IMR-90 (cell line): Measurements from ENCODE around the gene FOXF1. TPM values are rescaled to one million over a fixed set of nuclear protein-coding genes. Genes with fewer than 3 reads are reported as not detected.

Source experiments
- polyA plus RNA-seq, 3 experiments: library from polyadenylated mRNA; depleted of rRNA; stranded (reverse); fragments of >200 nt; gene quantifications; 2 replicates each; pipeline ENCODE4 v1.2.3, GENCODE V29; 2012; ENCODE audit warnings: low replicate concordance in 1 of 3
- total RNA-seq: library from RNA; depleted of rRNA; stranded (reverse); fragments of >200 nt; gene quantifications from 2 replicates; pipeline ENCODE4 v1.2.3, GENCODE V29; 2012; rRNA removed

FOXF1 gene
- total and polyA plus RNA-seq, 2 of the 4 experiments (the other 2 are of a cell fraction), result 2.7 to 33.0 TPM

Other genes with a start within 250 kb of the FOXF1 start
- 7.8 and 8.2 TPM in 2 replicates for gene MTHFSD, start 44.7 kb downstream of the FOXF1 start, total RNA-seq
- 13.7 and 16.8 TPM in 2 replicates for gene MTHFSD, start 44.7 kb downstream of the FOXF1 start, polyA plus RNA-seq (2012; rRNA removed)
- gene FOXC2, start 56.3 kb downstream of the FOXF1 start, total RNA-seq, result 0.90 and 1.1 TPM in 2 replicates
- gene FOXC2, start 56.3 kb downstream of the FOXF1 start, polyA plus RNA-seq (2012; rRNA removed), result 6.4 and 9.2 TPM in 2 replicates
- gene FOXL1, start 68.0 kb downstream of the FOXF1 start, total RNA-seq, result 15.2 and 23.9 TPM in 2 replicates
- 25.8 and 29.9 TPM in 2 replicates for gene FOXL1, start 68.0 kb downstream of the FOXF1 start, polyA plus RNA-seq (2012; rRNA removed)